ENCODE data around the gene DNAH8. TPM values are rescaled to one million over a fixed set of nuclear protein-coding genes. Genes with fewer than 3 reads are reported as not detected.

The DNAH8 gene
- polyA plus RNA-seq, 3 donors, result 0.31 to 0.79 (median 0.37) TPM

DNA sequence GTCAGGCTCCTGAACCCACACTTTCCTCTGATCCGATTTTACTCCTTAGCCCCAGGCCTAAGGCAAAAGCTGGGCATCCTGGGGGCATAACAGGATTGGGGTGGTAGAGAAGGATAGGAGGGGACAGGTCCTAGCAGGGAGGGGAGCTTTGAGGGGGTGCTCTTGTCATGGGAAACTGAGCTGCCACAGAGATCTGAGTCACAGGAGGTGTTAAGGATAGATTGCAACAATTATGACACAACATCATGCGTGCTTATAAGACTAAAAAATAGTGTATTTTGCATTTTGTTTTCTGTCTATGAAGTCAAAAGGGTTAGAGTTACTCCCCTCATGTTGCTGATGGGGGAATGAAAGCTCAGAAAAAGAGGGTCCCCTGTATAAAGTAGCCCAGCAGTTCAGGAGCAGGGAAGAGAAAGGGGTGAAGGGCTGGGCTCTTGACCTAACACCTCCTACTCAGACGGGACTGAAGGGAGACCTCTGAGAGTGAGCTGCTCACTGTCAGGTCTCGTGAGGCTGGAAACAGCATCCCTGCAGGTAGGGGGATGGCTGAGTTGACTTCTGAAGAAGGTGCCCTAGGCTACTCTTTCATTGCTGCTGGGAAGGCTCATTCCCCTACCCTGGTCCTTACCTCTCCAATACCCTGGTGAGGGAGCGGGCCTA, 335.5 kb downstream of the DNAH8 start:
- DNase-seq, result no peak

DNA sequence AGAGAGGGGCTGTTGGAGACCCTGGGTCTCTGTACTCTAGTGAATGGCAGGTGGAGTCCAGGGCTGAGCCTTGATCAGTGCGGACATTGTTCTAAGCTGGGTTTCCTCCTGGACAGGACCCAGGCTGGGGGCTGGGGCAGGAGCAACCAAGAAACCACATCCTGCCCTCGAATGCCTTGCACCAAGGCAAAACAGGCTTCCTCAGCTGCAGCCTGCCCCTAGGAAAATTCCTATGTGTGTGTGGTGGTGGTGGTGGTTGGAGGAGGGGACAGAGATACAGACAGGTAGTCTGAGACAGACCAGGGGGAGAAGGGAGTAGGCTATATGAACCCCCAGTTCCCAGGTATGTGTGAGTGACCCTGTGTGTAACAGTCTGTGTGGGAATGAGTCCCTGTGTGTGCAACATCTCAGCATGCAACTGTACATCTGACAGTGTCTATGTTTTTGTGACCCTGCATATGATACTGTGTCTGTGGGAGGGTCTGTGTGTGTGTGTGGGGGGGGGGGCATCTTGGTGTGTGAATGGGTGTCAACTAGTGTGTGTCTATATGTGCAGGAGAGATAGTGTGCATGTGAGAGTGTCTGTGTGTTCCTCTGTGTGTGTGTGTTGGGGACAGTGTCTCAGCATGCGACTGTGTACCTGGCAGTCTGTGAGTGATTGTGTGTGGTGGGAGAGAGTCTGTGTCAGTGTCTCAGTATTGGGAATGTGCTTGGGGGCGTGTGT, 336.4 kb downstream of the DNAH8 start:
- DNase-seq, result no peak

DNA sequence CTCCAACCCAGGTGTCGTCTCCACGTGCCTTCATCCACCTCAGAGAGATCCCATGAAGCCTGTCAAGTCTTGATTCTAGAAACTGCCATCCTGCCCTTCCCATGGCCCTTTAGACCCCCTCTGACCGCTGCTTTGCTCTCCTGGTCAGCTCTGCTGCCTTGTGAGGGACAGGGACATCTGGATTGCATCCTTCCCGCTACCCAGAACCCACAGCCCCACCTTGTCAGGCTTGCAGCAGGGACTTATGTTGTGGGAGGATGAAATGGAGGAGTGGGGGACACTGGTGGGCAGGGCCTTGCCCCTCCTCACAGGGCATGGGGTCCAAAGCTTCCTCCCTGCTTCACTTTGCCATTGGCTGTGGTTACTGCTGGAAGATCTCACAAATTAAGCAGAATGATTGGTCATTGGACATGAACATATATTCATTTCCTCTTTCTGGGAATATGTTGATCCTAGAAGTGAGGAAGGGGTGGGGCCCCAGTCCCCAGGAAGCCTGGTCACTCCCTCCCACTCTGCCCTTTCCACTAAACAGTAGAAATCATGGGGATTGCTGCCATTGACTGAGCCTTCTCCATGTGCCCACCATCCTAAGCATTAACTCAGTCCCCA, 338.0 kb downstream of the DNAH8 start:
- DNase-seq, result no peak

DNA sequence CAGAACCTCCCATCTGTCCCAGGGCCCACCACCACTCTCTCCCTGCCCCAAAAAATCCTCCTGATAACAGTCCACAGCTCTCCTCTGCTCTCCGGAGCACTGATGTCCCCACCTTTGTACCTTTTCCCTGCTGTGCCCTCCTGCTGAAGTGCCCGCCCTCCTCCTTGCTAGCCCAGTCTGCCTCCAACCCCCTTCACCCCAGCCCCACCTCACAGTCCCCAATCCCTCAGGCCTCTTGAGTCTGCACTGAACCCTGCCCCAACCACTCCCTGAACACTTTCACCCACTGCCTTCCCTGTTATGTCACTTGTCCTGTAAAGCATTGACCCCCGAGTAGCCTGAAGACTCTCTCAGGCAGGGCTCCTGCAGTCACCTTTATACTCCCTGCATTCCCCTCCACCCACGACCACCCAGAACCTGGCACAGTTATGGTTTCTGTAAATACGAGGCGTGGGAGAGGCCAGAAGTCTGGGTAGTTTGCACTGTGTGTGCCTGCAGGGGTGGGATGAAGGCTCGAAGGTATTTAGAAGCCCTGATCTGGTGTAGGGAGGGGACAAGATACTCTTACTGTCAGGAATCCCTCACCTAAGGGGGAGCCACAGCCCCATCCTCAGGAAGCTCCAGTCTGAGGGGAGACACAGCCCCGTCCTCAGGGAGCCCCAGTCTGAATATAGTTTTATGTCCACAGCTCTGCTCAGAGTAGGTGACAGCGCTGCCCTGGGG, 338.9 kb downstream of the DNAH8 start:
- DNase-seq, result no peak

DNA sequence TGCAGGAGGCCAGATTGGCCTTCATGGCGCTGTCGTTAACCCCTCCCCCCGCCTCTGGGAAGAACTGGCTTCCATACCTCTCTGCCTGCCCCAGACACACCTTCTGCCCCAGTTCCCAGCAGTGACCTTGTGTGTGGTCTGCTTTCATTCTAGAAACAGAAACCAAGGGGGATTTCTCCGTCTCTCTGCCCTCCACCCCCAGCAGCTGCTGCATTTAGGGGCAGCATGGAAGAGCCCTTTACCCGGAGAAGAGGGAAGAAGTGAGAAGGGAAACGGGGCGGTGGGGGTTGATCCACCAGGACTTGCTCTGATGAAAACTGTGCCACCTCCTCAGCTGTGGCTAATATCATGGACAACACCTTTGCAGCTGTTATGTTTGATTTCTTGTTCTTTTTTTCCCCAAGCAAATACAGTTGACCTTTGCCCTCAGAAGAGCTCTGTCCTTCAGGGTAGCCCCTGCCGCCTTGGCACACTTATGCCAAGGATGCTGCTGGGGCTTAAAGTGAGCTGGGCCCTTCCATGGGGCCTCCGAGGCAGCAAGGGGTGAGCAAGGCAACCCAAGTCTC, 339.5 kb downstream of the DNAH8 start:
- no peak for DNase-seq

DNA sequence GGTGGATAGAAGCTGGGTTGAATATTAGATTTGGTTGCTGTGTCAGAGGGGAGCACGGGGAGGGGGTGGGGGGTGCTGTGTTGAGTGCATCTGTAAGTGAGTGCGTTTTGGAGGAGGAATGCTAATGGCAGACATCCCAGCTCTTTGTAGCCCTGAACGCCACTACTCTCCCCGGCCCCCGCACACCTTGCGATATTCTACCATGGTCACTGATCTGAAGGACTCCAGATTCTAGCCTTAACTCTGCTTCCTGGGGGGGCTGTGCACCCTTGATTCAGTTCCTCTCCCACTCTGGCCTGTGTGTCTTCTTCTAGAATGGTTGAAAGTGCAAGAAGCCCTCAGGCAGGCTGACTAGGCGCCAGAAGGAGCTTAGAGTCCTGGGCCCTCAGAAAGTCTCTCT, 340.6 kb downstream of the DNAH8 start:
- no peak for DNase-seq

DNA sequence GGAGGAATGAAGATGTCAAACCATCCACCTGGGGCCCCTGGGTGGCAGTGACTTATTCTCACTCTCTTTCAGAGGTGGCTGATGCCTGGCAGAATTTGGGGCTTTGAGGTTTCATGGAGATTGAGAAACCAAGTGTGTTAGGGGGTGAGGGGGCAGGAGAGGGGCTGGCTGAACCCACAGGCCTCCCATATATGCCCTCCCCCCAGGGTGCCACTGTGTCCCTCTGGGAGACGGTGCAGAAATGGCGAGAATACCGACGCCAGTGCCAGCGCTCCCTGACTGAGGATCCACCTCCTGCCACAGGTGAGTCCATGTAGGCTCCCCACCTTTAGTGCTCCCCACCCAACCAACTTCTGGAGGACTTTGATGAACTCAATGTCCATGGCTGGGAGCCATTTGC, 341.1 kb downstream of the DNAH8 start:
- DNase-seq, result no peak

DNA sequence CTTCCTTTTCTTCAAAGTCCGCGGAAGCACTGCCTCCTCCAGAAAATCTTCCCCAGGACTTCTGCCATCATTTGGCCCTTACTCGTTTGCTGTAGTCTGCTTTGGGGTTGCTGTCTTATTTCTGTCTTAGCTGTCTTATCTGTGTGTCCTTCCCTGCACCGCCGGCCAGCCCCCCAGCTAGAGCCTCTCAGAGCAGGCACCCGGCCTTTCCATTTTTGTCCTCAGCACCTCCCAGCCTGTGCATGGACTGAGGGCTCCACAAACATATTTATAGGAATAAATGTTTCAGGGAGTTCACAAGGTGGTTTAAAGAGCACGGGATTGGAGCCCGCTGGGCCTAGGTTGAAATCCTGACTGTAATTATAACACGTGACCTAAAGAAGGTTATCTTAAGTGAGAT, 341.6 kb downstream of the DNAH8 start:
- DNase-seq, result no peak

DNA sequence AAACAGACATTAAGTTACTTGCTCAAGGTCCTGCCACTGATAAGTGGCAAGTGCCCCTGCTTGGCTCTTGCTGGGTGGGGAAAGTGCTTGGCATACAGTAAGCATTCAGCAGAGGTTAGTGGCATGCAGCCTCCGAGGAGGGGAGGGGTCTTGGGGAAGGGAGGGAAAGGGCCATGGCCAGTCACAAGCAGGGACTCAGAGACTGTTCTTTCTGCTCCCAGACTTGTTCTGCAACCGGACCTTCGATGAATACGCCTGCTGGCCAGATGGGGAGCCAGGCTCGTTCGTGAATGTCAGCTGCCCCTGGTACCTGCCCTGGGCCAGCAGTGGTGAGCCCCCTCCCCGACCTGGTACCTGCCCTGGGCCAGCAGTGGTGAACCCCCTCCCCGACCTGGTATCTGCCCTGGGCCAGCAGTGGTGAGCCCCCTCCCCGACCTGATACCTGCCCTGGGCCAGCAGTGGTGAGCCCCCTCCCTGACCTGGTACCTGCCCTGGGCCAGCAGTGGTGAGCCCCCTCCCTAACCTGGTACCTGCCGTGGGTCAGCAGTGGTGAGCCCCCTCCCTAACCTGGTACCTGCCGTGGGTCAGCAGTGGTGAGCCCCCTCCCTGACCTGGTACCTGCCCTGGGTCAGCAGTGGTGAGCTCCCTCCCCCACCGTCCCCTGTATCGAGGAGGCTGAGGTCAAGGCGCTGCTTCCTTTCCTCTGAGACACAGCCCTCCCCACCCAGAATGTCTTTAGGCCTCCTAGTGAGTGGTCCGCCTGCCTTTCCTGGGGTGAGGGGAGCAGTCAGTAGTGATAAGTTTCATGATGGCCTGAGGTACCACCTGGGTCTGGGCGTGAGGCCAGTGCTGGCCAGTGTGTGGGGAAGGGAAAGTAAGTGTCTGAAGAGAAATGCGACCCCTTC, 342.4 kb downstream of the DNAH8 start:
- DNase-seq, result no peak

DNA sequence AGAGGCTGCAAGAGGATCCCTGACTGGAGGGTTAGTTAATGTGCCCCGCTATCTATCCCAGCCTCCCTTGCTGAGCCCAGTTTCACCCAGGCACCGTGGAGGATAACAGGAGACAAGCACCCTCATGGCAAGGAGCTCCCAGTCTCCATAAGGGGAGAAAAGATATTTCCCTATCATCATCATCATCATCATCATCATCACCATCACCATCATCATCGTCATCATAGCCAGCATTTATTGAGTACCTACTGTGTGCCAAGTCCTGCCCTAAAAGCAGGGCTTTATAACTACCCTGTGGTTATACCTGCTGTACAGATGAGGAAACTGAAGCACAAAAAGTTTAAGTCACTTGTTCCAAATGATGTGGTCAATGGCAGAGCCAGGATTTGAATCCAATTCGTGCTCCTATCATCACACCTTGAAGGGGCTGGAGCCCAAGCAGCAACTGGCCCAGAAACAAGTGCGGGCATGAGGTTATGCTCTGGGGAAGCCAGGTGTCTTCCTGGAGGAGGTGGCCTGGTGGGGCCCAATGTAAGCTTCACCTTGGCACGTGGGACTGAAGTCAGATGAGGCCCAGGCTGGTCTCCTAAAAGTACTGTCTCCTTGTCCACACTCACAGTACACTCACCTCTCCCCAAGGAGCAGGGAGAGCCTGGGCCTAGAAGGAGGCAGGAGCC, 343.5 kb downstream of the DNAH8 start:
- DNase-seq, result no peak

DNA sequence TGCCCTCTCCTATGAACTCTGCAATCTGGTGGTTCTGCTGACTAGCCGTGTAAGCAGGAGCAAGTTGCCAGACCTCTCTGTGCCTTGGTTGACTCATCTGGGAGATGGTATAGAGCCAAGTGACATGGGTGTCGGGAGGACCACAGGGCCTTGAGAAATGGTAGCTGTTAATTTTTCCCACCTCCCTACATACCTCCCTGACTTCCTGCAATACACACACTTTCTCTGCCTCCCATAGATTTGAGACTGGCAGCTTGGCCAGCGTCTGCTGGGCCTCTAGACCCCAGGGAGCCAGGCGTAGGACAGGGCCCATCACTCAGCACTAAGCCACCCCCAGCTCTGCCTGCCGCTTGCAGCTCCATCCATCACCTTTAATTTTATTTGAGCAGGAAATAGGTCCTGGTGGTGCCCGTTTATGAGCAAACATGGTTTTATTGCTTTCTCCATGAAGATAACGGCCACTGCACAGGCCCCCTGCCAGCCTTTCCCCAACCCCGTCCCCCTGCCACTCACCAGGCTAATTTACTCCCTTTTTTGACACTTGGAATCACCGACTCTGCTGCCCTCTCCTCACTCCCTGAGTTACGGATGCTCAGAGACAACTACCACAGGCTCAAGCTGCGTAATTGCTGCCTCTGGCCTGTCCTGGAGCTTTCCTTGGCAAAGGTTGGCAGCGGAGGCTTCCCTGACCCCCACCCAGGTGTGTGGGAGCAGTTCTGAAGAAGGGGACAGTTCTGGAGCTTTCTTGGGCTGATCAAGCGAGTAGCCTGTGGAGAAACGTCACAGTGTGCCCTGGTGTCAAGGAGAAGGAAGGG, 344.6 kb downstream of the DNAH8 start:
- no peak for DNase-seq

DNA sequence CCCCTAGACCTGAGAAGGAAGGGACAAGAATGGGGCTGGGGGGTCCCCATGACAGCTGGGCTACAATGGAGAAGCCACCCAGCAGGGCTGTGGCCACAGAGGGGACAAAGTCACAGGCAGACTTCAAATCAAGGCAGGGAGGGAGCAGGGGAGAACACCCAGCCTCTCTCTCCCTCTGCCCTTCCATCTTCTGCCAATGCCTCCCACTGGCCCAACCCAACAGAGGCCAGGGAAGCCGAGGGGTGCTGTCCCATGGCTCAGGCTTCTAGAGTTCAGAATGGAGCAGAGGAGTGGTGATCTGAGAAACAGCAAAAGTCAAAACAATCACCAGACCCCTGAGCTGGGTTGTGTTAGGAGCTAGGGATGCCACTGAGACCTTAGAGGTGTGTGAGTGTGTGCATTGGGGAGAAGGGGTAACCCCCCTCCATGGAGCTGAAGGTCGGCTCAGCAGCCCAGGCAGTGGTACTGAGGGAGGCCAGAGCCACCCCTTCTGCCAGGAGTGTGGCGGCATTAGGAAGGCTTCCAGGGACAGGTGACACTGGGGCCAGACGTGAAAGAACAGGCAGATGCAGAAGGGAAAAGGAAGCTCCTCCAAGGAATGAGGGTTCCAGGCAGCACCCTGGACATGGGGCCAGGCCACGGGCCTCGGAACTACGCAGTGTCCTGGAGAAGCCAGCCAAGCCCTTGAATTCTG, 345.5 kb downstream of the DNAH8 start:
- DNase-seq, result no peak

DNA sequence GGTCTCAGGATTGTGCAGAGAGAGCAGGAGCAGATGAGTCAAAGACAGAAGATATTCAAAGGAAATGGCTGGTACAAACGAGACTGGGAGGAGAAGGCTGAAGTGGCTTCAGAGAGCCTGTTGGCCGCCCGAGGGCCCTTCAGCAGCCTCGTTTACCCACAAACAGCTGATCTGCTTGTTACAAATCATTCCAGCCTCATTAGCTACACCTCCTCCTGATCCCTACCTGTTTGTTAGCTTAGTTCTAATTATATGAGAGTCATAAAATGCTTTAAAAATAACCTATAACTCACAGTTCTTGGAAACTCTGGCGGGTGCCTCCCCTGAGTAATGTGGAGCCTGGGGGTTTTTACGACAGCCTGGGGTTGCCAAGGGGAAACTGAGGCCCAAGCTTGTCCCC, 346.1 kb downstream of the DNAH8 start:
- DNase-seq, result no peak

DNA sequence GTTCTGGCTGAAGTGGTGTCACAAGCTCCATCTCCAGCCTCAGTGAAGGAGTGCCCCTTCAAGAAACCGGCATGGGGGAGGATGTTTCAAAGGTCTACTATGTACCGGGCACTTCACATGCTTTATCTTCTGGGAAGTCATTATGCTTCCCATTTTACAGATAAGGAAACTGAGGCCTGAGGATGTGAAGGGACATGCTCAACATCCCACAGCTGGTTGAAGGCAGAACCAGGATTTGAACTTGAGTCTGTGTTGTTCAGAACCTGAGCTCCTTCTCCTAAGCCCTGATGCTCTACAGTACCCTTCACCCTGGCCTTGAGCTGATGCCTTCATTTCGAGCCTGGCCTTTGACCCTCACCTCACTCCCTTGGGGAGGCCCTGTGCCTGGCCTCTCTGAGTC, 346.5 kb downstream of the DNAH8 start:
- no peak for DNase-seq

DNA sequence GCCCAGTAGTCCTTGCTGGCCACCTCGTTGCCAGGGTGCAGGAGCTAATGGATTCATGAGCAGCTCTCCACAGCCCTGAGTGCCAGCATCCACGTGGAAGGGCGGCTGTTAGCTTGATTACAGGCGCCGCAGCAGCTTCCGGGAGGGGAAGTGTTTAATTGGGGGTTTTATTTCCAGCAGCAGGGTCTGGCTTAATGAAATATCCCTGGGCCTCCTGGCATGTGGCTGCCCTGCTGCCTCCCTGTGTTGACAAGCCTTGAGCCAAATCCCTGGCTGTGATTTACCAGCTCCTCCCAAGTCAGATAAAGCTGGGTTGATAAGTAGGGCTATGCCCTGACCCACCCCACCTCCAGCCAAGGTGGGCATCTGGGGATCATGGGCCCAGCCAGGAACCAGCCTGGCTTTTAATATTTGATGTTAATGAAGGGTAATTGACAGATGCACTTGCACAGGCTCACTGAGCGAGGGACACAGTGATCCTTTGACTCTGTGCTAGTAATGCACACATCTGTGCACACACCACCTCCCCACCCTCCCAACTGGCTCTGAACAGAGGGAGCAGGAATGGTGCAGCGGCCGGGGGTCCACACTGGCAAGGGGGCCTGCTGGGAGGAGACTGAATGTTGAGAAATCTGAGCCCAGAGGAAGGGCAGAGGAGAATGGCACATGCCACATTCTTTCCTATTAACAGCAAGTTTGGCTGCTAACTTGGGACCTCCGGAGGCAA, 347.1 kb downstream of the DNAH8 start:
- DNase-seq, result no peak

DNA sequence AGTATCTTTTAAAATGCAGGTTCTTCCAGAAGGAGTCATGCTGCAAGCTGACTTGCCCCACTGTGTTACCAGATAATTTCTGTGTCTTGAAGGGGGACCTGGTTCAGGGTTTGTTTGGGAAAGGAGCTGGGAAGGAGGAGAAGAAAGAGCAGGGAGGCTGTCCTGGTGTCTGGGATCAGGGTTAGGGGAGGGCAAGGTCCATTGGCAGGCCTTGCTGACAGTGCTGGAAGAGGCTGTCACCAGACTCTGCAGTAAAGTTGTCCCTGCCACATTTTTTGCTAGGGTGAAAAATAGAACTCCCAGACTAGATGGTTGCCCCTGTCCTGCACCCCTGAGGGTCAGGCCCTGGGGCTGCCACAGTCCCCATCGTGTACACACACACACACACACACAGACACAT, 348.4 kb downstream of the DNAH8 start:
- DNase-seq, result no peak

DNA sequence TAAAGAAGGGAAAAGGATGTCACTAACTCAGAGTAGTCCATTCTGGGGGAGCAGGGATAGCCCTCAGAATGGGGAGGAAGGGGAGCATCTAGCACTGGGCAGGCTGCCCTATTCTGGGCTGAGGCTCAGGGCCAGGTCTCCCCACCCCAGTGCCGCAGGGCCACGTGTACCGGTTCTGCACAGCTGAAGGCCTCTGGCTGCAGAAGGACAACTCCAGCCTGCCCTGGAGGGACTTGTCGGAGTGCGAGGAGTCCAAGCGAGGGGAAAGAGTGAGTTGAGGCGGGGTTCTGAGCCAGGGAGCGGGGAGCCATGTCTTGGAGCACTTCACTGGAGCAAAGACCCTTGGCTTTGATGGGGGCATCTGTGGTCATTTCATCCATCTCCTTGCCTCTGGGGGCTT, 350.4 kb downstream of the DNAH8 start:
- no peak for DNase-seq

DNA sequence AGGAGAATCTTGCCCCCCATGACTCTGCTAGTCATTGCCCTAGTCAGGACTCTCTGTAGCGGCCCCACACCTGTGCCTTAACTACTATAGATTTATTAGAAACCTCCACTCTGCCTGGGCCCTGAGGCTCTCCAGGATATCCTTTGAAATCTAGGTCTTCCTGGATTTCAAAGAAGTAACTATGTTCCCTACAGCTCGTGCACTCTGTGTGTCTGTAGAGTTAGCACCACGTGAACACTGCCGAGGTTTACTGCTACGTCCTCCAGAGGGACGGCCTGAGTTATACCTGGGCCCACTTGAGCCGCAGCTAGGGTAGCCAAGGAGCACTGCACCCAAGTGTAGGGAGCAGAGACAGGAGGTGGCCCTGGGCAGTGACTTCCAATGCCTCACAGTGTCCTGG, 353.3 kb downstream of the DNAH8 start:
- no peak for DNase-seq

DNA sequence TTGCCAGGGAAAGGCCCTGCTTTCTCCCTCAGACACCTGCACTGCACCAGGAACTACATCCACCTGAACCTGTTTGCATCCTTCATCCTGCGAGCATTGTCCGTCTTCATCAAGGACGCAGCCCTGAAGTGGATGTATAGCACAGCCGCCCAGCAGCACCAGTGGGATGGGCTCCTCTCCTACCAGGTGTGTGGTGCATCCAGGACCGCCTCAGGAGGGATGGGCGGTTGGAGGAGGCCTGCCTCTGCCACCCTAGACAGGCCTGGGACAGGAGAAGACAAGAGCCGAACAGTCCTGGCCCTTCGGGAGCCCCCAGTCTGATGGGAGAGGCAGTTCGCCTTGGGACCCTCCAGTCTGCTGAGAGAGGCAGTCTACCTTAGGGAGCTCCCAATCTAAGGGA, 357.7 kb downstream of the DNAH8 start:
- no peak for DNase-seq
